Right lung (tissue), 5 donors: ENCODE measurements around the gene ERGIC1. TPM values are rescaled to one million over a fixed set of nuclear protein-coding genes. Genes with fewer than 3 reads are reported as not detected.

ENCODE experiments used
- DNase-seq, 2 donors: peaks; one replicate each; pipeline ENCODE4 v3.0.0-alpha.2; 2013
- polyA plus RNA-seq, 5 donors: library from polyadenylated mRNA; unstranded; fragments of 120-200 nt; gene quantifications; one replicate each; pipeline versions ENCODE4 v1.2.1 to v1.2.3, GENCODE V29; 2013; ENCODE audit warnings: inconsistent platforms in 1 of 5, low replicate concordance in 1 of 5; ENCODE audit not compliant: insufficient read length in 5 of 5, insufficient read depth in 1 of 5

The ERGIC1 gene
- polyA plus RNA-seq, 5 donors, result 112 to 127 (median 121) TPM

DNA sequence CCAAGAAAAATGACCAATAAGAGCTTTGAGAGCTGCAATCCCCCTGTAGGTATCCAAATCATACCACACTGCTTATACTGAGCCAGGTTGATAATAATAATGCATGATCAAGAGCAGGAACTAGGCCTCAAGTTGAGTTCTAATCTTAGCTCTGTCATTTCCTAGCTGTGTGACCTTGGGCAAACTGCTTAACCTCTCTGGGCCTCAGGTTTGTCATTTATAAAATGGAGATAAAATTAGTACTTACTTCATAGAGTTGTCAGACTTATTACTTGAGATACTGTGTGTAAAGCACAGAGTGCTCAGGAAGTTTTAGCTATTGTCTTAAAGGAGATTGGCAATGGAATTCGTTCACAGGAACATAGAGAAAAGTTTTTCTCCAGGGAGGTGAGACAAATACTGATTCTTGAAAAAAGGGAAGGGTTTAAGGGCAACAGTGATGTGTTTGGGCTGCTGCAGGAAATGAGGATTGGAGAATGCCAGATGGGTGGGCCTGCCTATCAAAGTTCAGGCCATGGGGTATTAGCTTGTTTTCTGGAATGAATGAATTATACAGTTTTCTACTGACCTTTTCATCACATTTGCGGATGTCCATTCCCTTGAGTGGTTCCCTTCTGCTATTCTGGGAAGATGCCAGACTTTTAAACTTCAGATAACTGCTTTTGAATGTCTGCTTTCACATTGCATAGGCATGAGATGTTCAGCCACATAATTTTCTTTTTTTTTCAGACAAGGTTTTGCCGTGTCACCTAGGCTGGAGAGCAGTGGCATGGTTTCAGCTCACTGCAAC, 139.3 kb downstream of the ERGIC1 start:
- DNase-seq, result no peak

DNA sequence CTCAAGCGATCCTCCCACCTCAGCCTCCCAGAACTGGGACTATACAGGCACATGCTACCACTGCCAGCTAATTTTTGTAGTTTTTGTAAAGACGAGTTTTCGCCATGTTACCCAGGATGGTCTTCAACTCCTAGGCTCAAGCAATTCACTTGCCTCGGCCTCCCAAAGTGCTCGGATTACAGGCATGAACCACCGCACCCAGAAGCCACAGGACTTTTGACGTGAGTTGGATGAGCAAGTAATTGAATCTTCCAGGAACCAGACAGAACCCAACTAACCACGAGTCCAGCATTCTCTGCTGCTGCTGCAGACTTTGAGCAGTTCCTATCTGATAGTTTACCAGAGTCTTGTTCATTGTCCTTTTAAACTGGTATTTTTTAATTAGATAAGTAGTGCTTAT, 139.9 kb downstream of the ERGIC1 start:
- no peak for DNase-seq

DNA sequence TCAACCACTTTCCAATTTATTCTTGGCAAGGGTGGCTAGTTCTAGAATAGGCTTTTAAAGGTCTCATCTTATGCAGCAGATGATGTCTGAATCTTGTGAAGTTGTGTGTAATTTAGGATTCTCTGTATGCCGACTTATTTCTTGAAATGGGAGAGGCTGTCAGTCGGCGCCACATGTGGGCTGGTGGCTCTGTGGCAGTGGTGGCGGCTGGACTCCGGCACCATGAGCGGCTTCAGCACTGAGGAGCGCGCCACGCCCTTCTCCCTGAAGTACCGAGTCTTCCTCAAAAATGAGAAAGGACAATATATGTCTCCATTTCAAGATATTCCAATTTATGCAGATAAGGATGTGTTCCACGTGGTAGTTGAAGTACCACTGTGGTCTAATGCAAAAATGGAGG, 141.2 kb downstream of the ERGIC1 start:
- no peak for DNase-seq

DNA sequence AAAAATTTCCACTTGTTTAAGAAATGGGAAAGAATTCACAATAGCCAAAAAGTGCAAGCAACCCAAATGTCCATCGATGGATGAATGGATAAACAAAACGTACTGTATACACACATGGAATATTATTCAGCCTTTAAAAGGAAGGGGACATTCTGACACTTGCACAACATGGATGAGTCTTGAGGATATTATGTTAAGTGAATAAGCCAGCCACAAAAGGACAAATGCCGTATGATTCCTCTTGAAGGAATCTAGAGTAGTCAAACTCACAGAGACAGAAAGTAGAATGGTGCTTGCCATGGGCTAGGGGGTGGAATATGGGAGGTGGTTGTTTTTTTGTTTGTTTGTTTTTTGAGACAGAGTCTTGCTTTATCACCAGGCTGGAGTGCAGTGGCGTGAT, 145.7 kb downstream of the ERGIC1 start:
- no peak for DNase-seq

DNA sequence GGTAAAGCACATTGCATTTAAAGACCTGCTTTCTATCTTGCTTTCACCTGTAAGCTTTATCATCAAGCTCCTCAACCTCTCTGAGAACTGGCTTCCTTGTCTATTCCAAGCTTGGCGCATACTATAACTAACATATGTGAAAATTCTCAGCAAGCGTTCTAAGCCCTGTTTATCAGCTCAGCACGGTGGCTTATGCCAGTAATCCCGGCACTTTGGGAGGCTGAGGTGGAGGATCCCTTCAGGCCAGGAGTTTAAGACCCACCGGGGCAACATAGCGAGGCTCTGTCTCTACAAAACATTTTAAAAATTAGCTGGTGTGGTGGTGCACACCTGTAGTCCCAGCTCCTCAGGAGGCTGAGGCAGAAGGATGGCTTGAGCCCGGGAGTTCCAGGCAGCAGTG, 147.9 kb downstream of the ERGIC1 start:
- DNase-seq, result no peak

DNA sequence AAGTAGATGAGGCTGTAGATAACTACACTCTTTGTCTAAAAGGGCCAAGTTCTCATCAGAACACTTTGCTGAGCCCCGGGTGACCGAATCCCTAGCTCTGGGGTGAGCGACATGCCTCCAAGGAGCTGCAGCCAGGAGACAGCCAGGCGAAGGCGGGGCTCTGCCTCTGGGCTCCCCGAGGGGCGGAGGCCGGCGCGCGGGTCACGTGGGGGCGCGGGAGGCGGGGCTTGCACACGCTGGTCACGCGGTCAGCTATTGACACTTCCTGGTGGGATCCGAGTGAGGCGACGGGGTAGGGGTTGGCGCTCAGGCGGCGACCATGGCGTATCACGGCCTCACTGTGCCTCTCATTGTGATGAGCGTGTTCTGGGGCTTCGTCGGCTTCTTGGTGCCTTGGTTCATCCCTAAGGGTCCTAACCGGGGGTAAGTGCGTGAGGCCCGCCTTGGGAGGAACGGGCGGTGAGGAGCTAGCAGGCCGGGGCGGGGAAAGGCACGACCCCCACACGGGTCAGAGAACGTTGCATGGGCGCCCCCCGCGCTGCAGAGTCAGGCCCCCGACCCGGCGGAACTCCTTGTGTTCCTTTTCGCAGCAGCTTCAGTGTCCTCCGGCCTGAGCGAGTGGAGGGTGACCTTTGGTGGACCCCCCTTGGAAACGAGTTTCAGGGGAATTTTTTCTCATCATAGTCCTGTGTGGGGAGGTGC, 149.6 kb downstream of the ERGIC1 start, which contains the start of gene ATP6V0E1:
Gene ATP6V0E1, plus strand, starts transcription at position 230 of the 702 bp plus-strand sequence. Its CDS starts 90 bp downstream, at position 320.
- DNase-seq, result peak; percentile 93 to 94

DNA sequence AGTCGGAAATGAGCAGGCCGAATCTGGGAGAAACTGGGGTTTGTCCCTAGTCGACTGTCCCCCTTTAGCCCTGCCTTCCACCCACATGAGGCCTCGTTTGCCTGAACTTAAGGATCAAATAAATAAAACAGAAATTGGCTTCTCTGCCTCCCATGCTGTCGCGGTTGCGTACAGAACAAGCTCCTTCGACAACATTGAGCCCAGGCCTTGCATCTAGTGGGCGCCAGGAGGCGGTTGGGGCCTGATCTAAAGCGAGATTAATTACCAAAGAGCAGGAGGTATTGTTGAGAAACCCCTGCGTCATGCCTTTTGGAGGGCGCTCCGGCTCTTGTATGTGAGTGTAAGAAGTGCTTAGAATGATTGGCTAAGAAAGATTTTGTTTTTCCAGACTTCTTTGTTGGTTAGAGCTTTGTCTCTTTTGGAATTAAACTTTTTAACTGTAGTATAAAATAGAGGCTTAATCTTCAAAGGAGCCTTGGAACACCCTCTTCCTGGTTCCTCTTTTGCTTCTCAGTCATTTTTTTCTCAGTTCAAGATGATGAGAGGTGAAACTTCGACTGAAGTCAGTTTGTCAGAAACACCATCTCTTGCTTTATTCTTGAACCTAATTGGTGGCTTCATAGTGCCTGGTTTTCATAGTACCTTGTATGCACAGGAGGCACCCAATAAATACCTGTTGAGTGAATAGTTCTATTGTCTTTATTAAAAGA, 150.3 kb downstream of the ERGIC1 start:
- DNase-seq, result peak; percentile 69 to 74

DNA sequence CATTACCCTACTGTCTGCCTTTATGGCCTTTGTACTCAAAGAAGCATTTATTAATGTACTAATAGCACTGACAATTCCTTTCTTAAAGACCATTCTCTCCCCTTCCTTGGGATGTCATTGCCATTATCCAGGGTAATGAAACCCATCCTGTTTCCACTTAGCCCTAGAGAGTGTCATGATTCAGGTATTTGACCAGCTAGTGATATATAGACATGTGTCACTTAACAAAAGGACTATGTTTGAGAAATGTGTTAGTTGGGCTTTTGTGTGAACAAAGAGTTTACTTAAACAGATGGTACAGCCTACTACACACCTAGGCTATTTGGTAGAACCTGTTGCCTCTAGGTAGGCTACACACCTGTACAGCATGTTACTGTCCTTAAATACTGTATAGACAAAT, 151.5 kb downstream of the ERGIC1 start:
- no peak for DNase-seq

DNA sequence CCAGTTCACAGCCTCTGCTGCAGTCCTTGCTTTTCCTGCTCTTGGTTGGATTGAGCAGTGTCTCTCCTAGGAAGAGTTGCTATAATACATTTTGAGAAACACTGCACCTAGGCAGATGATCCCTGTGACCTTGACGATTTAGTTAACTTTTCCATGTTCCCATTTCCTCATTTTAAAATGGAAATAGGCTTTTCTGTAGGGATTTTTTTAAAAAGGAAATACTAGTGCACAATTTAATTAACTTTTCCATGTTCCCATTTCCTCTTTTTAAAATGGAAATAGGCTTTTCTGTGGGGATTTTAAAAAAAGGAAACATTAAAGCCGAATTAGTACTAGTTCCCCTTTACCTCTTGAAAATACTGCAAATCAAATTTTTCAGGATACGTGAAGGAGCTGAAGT, 154.2 kb downstream of the ERGIC1 start:
- DNase-seq, result no peak

DNA sequence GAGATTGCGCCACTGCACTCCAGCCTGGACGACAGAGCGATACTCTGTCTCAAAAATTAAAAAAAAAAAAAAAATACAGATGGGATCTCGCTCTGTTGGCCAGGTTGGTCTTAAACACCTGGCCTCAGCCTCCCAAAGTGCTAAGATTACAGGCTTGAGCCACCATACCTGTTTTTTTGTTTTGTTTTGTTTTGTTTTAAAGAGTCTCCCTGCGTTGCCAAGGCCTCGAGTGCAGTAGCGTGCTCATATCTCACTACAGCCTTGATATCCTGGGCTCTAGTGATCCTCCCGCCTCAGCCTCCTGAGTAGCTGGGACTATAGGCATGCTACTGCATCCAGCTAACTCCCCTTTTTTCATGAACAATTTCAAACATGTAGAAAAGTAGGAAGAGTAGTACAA, 156.7 kb downstream of the ERGIC1 start:
- DNase-seq, result no peak

DNA sequence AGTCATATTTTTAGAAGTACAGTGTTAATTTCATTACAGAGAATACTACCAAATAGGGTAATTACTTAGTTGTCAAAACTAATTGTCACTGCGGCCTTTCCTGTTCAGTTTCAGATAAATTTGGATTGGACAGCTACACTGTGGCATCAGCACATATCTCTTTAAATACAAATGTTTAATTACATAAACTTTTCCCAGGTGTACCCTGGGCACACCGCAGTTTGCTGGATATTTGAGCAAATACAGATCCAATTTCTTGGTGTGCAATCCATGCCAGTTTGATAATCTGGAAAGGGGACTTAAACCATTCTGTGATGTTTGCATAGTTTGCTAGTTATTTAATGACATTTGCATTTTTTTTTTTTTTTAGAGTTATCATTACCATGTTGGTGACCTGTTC, 160.4 kb downstream of the ERGIC1 start:
- DNase-seq, result no peak

DNA sequence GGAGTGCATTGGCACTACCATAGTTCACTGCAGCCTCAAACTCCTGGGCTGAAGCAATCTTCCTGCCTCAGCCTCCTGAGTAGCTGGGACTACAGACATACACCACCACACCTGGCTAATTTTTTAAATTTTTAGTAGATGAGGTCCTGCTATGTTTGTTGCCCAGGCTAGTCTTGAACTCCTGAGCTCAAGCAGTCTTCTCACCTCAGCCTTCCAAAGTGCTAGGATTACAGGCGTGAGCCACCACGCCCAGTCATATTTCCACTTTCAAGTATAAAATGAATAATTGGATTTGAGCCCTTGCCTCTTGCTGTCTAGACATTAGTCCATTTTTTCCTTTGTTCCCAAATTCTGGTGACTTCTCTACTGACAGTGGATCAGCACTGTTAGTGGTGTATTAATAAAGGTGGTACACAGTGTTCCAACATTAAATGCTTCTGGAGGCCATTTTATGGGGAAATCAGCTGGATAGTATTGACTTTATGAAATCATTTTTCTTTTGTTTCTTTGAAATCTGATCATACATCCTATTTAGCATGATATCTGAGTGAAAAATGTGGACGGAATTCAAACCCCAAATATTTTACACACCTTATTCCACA, 165.4 kb downstream of the ERGIC1 start:
- no peak for DNase-seq

DNA sequence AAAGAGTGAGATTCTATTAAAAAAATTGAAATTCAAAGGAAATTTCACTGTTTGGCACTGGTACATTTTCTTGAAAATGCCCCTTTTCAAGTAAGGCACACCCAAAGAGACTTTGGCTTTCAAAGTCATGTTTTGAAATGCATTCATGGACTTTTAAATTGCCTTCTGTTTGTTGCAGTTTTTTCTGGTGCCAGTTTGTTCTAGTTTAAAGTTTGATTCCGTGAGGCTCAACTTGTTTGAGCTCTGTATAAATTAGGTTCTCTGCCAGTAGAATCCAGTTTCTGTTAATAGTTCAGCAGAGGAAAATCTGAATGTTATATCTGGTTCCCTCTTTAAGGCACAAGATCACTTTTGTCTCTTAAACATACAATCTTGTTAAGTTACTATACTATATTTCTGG, 165.9 kb downstream of the ERGIC1 start:
- DNase-seq, result no peak

DNA sequence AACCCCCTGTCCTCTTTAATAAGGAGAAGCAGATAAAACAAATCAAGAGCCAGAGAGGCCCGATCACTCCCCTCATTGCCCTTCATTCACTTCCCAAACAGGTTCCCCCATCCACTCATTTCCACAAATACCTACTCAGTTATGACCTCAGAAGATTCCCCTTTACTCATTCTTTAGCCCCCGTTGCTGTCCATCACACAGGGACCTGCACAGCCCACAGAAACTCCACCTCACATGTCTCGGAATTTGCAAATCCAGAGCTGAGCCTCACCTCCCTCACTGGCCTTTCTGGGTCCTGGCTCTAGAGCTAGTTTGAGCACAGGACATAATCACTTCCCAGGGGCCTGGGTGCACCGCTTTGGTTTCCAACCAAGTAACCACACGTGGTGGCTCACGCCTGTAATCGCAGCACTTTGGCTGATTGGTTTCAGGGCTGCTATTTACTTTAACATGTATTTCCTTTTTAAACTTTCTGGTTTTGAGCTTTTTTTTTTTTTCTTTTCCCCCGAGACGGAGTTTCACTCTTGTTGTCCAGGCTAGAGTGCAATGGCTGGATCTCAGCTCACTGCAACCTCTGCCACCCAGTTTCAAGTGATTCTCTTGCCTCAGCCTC, 167.3 kb downstream of the ERGIC1 start:
- DNase-seq, result no peak

Other genes with a start within 250 kb of the ERGIC1 start
- 10 to 100 TPM; 22.2 to 32.4 (median 28.7) TPM for gene NEURL1B, start 193.0 kb upstream of the ERGIC1 start, polyA plus RNA-seq
- gene DUSP1, start 63.1 kb upstream of the ERGIC1 start, polyA plus RNA-seq, result 100 to 1,000 TPM in 4 of 5 donors, 10 to 100 TPM in 1; 48.9 to 336 (median 223) TPM
- 10 to 100 TPM; 42.0 to 51.9 (median 46.7) TPM for gene RPL26L1, start 125.2 kb downstream of the ERGIC1 start, polyA plus RNA-seq
- 100 to 1,000 TPM; 153 to 164 (median 159) TPM for gene ATP6V0E1, start 149.5 kb downstream of the ERGIC1 start, polyA plus RNA-seq
- gene CREBRF, start 222.1 kb downstream of the ERGIC1 start, polyA plus RNA-seq, result 10 to 100 TPM in 4 of 5 donors, 1 to 10 TPM in 1; 9.3 to 21.6 (median 18.9) TPM